Parathyroid adenoma (tissue), 2 donors: Measurements from ENCODE around the gene RABGEF1.

Experiments used
- H2AFZ ChIP-seq: fragments of 300-600 bp; sonication (generic); one replicate; pipeline ENCODE4 v1.7.0; 2017; ENCODE audit warnings: antibody characterized with exemption, mild to moderate bottlenecking
- H3K27ac ChIP-seq: fragments of 300-600 bp; sonication (generic); one replicate; pipeline ENCODE4 v1.7.0; 2017
- H3K27me3 ChIP-seq: fragments of 300-600 bp; sonication (generic); one replicate; pipeline ENCODE4 v1.7.0; 2017; ENCODE audit warnings: low read length; ENCODE audit not compliant: control insufficient read depth, insufficient read depth
- H3K36me3 ChIP-seq: fragments of 300-600 bp; sonication (generic); one replicate; pipeline ENCODE4 v1.7.0; 2017; ENCODE audit warnings: low read length; ENCODE audit not compliant: control insufficient read depth, insufficient read depth
- H3K4me1 ChIP-seq: fragments of 300-600 bp; sonication (generic); one replicate; pipeline ENCODE4 v1.7.0; 2017; ENCODE audit warnings: control low read depth
- H3K4me2 ChIP-seq: fragments of 300-600 bp; sonication (generic); one replicate; pipeline ENCODE4 v1.7.0; 2017; ENCODE audit warnings: low read length
- H3K4me3 ChIP-seq: fragments of 300-600 bp; sonication (generic); one replicate; pipeline ENCODE4 v1.7.0; 2017; ENCODE audit warnings: low read depth, low read length
- H3K79me2 ChIP-seq: fragments of 300-600 bp; sonication (generic); one replicate; pipeline ENCODE4 v1.7.0; 2017; ENCODE audit warnings: control low read depth
- H3K9ac ChIP-seq: fragments of 300-600 bp; sonication (generic); one replicate; pipeline ENCODE4 v1.7.0; 2017; ENCODE audit warnings: mild to moderate bottlenecking
- H3K9me3 ChIP-seq: fragments of 300-600 bp; sonication (generic); one replicate; pipeline ENCODE4 v1.7.0; 2017; ENCODE audit warnings: low read length; ENCODE audit not compliant: control insufficient read depth
- TF ChIP-seq, protein P1 (sequence below): fragments of 300-600 bp; sonication (generic); IDR thresholded peaks from one replicate; pipeline ENCODE4 v1.7.0; 2017; ENCODE audit warnings: antibody characterized with exemption, mild to moderate bottlenecking
- donor health status: primary hyperparathyroidism.

Gene RABGEF1

DNA sequence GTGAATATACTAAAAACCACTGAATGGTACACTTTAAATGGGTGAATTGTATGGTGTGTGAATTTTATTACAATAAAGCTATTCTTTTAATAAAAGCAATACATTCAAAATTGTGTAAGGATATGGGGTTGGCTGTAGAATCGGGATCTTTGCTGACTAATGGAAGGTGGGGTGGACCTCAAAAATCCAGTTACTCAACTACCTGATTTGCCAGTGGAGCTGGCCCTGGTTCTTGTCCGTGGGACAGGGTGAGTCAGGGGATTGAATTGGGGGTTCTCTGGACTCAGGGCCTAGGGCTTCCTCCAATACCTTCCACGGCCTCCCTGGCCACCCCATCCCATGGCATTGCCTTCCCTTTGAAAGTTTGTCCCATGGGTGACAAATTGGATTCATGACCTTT, 13.5 kb upstream of the RABGEF1 start:
- H3K36me3 ChIP-seq, result no peaks in the 10 kb centered on the region
- no peak overlapping the region for H3K9ac ChIP-seq
- H3K27me3 ChIP-seq, result no peaks in the 10 kb centered on the region
- H3K4me3 ChIP-seq, result no peak overlapping the region
- peaks cover 7% of the 10 kb centered on the region for H3K79me2 ChIP-seq
- H3K9me3 ChIP-seq, result no peaks in the 10 kb centered on the region
- no peak overlapping the region for H3K4me2 ChIP-seq
- H2AFZ ChIP-seq, result no peak overlapping the region
- TF ChIP-seq, protein P1, sequence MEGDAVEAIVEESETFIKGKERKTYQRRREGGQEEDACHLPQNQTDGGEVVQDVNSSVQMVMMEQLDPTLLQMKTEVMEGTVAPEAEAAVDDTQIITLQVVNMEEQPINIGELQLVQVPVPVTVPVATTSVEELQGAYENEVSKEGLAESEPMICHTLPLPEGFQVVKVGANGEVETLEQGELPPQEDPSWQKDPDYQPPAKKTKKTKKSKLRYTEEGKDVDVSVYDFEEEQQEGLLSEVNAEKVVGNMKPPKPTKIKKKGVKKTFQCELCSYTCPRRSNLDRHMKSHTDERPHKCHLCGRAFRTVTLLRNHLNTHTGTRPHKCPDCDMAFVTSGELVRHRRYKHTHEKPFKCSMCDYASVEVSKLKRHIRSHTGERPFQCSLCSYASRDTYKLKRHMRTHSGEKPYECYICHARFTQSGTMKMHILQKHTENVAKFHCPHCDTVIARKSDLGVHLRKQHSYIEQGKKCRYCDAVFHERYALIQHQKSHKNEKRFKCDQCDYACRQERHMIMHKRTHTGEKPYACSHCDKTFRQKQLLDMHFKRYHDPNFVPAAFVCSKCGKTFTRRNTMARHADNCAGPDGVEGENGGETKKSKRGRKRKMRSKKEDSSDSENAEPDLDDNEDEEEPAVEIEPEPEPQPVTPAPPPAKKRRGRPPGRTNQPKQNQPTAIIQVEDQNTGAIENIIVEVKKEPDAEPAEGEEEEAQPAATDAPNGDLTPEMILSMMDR, result no peak
- H3K4me1 ChIP-seq, result no peaks in the 10 kb centered on the region
- H3K27ac ChIP-seq, result no peak overlapping the region

DNA sequence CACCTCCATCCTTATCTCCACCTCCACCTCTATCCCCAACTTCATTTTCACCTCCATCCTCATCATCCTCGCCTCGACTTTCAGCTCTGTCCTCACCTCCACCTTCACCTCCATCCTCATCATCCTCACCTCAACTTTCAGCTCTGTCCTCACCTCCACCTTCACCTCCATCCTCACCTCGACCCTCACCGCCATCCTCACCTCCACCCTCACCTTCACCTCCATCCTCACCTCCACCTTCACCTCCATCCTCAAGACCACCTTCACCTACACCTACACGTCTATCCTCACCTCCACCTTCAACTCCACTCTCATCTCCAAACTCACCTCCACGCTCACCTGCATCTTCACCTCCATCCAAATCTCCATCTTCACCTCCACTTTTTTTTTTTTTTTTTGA, 12.0 kb upstream of the RABGEF1 start:
- Histone ChIP-seq H3K4me3 (no peak overlapping the region), H3K79me2 (peaks cover 7% of the 10 kb centered on the region), H3K27ac (no peak overlapping the region), H3K9me3 (no peaks in the 10 kb centered on the region), H3K27me3 (no peaks in the 10 kb centered on the region), H3K4me1 (no peaks in the 10 kb centered on the region), H3K4me2 (no peak overlapping the region), H3K9ac (no peak overlapping the region), H2AFZ (no peak overlapping the region), H3K36me3 (no peaks in the 10 kb centered on the region)
- TF ChIP-seq, protein P1, result no peak

DNA sequence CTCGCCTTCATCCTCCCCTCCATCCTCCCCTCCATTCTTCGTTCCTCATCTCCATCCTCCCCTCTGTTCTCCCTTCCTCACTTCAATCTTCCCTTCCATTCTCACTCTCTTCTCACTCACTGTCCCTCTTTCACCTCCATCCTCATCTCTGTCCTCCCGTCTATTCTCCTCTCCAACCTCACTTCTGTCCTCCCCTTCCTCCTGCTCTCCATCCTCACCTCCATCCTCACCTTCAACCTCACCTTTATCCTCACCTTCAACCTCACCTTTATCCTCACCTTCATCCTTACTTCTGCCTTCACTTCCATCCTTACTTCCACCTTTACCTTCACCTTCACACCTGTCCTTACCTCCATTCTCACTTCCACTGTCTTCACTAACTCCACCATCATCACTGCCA, 11.3 kb upstream of the RABGEF1 start:
- Histone ChIP-seq H3K9ac (no peak overlapping the region), H2AFZ (no peak overlapping the region), H3K79me2 (peaks cover 7% of the 10 kb centered on the region), H3K27me3 (no peaks in the 10 kb centered on the region), H3K36me3 (no peaks in the 10 kb centered on the region), H3K4me3 (no peak overlapping the region), H3K9me3 (no peaks in the 10 kb centered on the region), H3K4me1 (no peaks in the 10 kb centered on the region), H3K4me2 (no peak overlapping the region), H3K27ac (no peak overlapping the region)
- TF ChIP-seq, protein P1, result no peak

DNA sequence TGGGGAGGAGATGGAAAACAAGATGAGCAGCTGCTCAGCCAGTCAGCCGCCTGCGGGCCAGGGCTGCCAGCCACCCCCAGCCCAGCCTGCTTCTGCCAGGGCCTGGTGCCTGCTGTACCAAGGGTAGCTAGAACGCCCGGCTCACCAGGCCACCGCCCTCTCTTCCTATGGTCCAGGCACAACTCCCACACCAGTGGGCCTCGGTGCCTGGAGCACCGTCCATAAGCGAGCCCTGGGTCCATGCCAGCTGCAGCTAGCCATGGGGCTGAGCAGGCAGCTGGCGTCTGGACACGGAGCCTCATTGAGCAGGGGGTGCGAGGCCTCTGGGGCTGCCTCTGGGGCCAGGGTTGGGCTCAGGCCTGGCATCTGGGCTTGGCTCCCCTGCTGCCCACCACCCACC, 8.5 kb upstream of the RABGEF1 start:
- no peak overlapping the region for H3K27ac ChIP-seq
- no peak overlapping the region for H3K9ac ChIP-seq
- TF ChIP-seq, protein P1, result no peak
- no peak overlapping the region for H3K4me2 ChIP-seq
- no peaks in the 10 kb centered on the region for H3K9me3 ChIP-seq
- no peaks in the 10 kb centered on the region for H3K4me1 ChIP-seq
- H3K79me2 ChIP-seq, result peaks cover 4% of the 10 kb centered on the region
- H3K4me3 ChIP-seq, result no peak overlapping the region
- no peak overlapping the region for H2AFZ ChIP-seq
- no peaks in the 10 kb centered on the region for H3K36me3 ChIP-seq
- no peaks in the 10 kb centered on the region for H3K27me3 ChIP-seq

DNA sequence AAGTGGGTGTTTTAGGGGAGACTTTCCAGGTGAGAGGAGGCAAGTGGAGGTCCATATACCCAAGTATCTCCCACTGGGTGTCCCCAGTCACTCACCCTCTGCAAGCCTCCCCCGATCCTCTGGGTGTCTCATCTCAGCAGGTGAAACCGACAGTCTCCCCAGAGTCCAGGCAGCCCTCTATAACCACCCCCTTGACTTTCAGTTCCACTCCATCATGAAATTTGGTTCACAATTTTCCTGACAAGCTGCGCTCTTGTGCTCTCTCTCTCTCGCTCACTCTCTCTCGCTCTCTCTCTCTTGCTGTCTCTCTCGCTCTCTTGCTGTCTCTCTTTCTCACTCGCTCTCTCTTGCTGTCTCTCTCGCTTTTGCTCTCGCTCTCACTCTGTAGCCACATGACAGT, 8.1 kb upstream of the RABGEF1 start:
- H3K9ac ChIP-seq, result no peak overlapping the region
- H3K27ac ChIP-seq, result no peak overlapping the region
- H3K27me3 ChIP-seq, result no peaks in the 10 kb centered on the region
- no peaks in the 10 kb centered on the region for H3K9me3 ChIP-seq
- H2AFZ ChIP-seq, result no peak overlapping the region
- H3K36me3 ChIP-seq, result no peaks in the 10 kb centered on the region
- no peak overlapping the region for H3K4me2 ChIP-seq
- H3K79me2 ChIP-seq, result peaks cover 4% of the 10 kb centered on the region
- H3K4me3 ChIP-seq, result no peak overlapping the region
- no peaks in the 10 kb centered on the region for H3K4me1 ChIP-seq
- TF ChIP-seq, protein P1, result no peak
